ENCODE data around the gene NGF.

The NGF gene

DNA sequence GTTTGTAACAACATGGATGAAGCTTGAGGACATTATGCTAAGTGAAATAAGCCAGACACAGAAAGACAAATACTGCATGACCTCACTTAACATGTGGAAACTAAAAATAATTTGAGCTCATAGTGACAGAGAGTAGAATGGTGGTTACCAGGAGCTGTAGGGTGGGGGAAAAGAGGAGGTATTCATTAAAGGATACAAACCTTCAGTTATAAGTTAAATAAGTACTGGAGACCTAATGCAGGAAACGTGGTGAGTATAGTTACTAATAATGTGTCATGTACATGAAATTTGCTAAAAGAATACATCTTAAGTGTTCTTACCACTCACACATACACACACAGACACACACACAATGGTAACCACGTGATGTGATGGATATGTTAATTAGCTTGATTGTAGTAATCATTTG lies 86.7 kb downstream of the NGF start:
- DNase-seq (ENCODE audit: extremely low read depth, low read depth) = no peak

GRCh38 chr1:115246526-115246925 lies 91.5 kb downstream of the NGF start:
- TF ChIP-seq, protein P1, sequence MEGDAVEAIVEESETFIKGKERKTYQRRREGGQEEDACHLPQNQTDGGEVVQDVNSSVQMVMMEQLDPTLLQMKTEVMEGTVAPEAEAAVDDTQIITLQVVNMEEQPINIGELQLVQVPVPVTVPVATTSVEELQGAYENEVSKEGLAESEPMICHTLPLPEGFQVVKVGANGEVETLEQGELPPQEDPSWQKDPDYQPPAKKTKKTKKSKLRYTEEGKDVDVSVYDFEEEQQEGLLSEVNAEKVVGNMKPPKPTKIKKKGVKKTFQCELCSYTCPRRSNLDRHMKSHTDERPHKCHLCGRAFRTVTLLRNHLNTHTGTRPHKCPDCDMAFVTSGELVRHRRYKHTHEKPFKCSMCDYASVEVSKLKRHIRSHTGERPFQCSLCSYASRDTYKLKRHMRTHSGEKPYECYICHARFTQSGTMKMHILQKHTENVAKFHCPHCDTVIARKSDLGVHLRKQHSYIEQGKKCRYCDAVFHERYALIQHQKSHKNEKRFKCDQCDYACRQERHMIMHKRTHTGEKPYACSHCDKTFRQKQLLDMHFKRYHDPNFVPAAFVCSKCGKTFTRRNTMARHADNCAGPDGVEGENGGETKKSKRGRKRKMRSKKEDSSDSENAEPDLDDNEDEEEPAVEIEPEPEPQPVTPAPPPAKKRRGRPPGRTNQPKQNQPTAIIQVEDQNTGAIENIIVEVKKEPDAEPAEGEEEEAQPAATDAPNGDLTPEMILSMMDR (IDR thresholded peaks at IDR 0.05; ENCODE audit: low read depth, low read length) = no peak
- no peak for DNase-seq (ENCODE audit: extremely low read depth, low read depth)

More for the DNA sequence above, 86.7 kb downstream of the NGF start:
- TF ChIP-seq, protein P1 (IDR thresholded peaks at IDR 0.05; ENCODE audit: low read depth, low read length) = no peak

DNA sequence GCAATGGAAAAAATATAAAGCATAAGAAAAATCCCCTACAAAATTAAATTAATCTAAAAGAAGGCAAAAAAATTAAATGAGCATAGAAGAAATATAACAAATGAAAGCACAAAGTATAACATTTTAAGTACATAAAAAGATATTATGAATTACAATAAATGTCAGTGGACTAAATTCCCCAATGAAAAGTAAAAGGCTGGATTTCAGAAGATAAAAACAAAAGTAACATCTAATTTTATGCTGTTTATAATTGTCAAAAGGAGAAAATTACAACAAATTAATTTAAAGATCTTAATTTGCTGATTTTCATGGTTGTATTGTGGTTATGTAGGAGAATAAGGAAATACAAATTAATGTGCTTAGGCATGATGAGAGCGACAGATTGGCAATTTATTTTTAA lies 92.8 kb downstream of the NGF start:
- TF ChIP-seq, protein P1 (IDR thresholded peaks at IDR 0.05; ENCODE audit: low read depth, low read length) = no peak
- no peak for DNase-seq (ENCODE audit: extremely low read depth, low read depth)

GRCh38 chr1:115242543-115242942 lies 95.5 kb downstream of the NGF start:
- TF ChIP-seq, protein P1 (IDR thresholded peaks at IDR 0.05; ENCODE audit: low read depth, low read length) = no peak
- no peak for DNase-seq (ENCODE audit: extremely low read depth, low read depth)

DNA sequence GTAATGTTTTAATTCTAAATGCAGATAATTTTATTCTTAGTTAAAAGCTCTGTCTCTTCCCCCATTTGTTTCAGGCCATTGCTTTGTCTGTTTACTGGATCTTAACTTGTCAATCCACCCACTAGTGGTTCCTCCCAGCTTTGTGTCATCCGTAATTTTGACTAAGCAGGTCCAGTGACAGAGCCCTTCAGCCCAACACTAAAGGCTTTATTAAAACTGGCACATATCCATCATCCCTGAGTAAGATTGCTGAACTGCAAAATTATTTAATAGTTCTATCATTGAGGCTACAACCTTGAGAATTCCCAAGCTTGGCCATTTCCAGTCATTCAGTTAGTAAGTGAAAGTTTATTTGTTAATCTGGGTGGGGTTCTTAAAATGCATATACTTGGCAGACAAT lies 96.7 kb downstream of the NGF start:
- TF ChIP-seq, protein P1 (IDR thresholded peaks at IDR 0.05; ENCODE audit: low read depth, low read length) = no peak
- DNase-seq (ENCODE audit: extremely low read depth, low read depth) = no peak

DNA sequence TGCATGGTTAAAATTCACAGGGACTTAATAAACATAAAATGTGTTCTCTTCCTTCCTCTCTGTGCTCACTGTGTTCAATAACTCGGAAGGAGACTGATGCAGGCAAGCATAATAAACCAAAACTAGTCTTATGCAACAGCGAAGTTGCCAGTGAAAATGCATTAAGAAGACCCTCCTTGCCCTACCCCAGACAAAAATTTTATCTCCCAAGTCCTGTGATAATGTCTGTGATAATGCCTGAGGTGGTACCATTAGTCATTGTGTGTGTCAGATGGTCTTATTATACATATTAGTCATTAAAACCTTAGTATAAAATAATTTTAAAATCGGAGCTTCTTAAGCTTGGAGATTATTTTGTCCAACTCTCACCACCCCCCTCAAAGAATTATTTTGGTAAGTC lies 97.8 kb downstream of the NGF start:
- TF ChIP-seq, protein P1 (IDR thresholded peaks at IDR 0.05; ENCODE audit: low read depth, low read length) = no peak
- no peak for DNase-seq (ENCODE audit: extremely low read depth, low read depth)

DNA sequence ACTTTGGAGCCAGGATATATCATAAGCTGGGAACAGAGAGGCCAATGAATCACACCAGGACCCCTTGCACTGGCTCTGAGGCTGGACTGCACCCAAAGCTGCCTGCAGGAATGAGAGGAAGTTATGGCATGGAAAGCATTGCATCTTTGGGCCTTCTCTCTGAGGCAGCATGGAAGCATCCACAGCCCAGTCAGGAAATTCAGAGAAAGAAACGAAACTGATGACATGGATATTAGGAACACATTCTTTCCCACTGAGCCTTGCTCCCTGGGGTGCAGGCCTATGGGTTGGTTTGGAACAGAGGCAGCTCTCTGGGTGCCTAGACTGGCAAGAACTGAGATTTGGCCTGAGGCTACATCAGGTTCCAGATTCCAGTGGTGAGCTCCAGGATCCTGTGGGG lies 98.6 kb downstream of the NGF start:
- TF ChIP-seq, protein P1 (IDR thresholded peaks at IDR 0.05; ENCODE audit: low read depth, low read length) = no peak
- no peak for DNase-seq (ENCODE audit: extremely low read depth, low read depth)

Measured in AG09319 (cell line).